Measurements from ENCODE around the gene PLK2. TPM values are rescaled to one million over a fixed set of nuclear protein-coding genes. Genes with fewer than 3 reads are reported as not detected.

Gene PLK2
- total RNA-seq, 2 experiments from 2014 or later = 3.5 to 4.2 TPM

- CTCF ChIA-PET = no interaction called here
- no peak overlapping the region for H3K4me3 Mint-ChIP-seq
- DNase-seq = no peak
- no peaks in the 10 kb centered on the region for H3K4me1 Mint-ChIP-seq
- POLR2A ChIA-PET = no interaction called here
- H3K27ac Mint-ChIP-seq = no peak overlapping the region
- no peaks in the 10 kb centered on the region for H3K9me3 Mint-ChIP-seq
- H3K27me3 Mint-ChIP-seq = peaks cover 10% of the 10 kb centered on the region
- H3K36me3 Mint-ChIP-seq (ENCODE audit: low read depth) = no peaks in the 10 kb centered on the region
These were observed 33.3 kb upstream of the PLK2 start for GRCh38 chr5:58493141-58493540.

GRCh38 chr5:58491216-58491892 is 31.5 kb upstream of the PLK2 start, which contains the start of gene GAPT:
Gene GAPT, plus strand, starts transcription at chr5:58491435. Its CDS starts 3,102 bp downstream, at chr5:58494537.
- POLR2A ChIA-PET = no interaction called here
- no peak for DNase-seq
- Mint-ChIP-seq H3K36me3 (ENCODE audit: low read depth) (no peaks in the 10 kb centered on the region), H3K4me3 (no peak within 1 kb of the TSS), H3K27ac (no peak within 1 kb of the TSS), H3K27me3 (peaks cover 13% of the 10 kb centered on the region), H3K9me3 (no peaks in the 10 kb centered on the region), H3K4me1 (no peaks in the 10 kb centered on the region)
- CTCF ChIA-PET = no interaction called here

- ChIA-PET CTCF (no interaction called here), POLR2A (no interaction called here)
- Mint-ChIP-seq H3K36me3 (ENCODE audit: low read depth) (no peaks in the 10 kb centered on the region), H3K27ac (no peak overlapping the region), H3K9me3 (no peaks in the 10 kb centered on the region), H3K27me3 (peaks cover 10% of the 10 kb centered on the region), H3K4me1 (no peaks in the 10 kb centered on the region), H3K4me3 (no peak overlapping the region)
- DNase-seq = no peak
These were observed 30.6 kb upstream of the PLK2 start for GRCh38 chr5:58490402-58491050.

- no peaks in the 10 kb centered on the region for H3K9me3 Mint-ChIP-seq
- H3K27ac Mint-ChIP-seq = no peak overlapping the region
- no peaks in the 10 kb centered on the region for H3K4me1 Mint-ChIP-seq
- ChIA-PET CTCF (no interaction called here), POLR2A (no interaction called here)
- H3K27me3 Mint-ChIP-seq = peaks cover 10% of the 10 kb centered on the region
- no peaks in the 10 kb centered on the region for H3K36me3 Mint-ChIP-seq (ENCODE audit: low read depth)
- no peak overlapping the region for H3K4me3 Mint-ChIP-seq
- no peak for DNase-seq
These were observed 26.4 kb upstream of the PLK2 start for GRCh38 chr5:58486290-58486689.

GRCh38 chr5:58484505-58484904 is 24.6 kb upstream of the PLK2 start:
- Mint-ChIP-seq H3K4me1 (no peaks in the 10 kb centered on the region), H3K27me3 (peaks cover 3% of the 10 kb centered on the region), H3K36me3 (ENCODE audit: low read depth) (no peaks in the 10 kb centered on the region), H3K4me3 (no peak overlapping the region), H3K9me3 (no peaks in the 10 kb centered on the region), H3K27ac (no peak overlapping the region)
- CTCF ChIA-PET = no interaction called here
- POLR2A ChIA-PET = no interaction called here
- no peak for DNase-seq

- no peak for DNase-seq
- CTCF ChIA-PET = no interaction called here
These were observed 22.6 kb upstream of the PLK2 start for GRCh38 chr5:58482536-58482935.

GRCh38 chr5:58481828-58482227 is 21.9 kb upstream of the PLK2 start:
- no peaks in the 10 kb centered on the region for H3K9me3 Mint-ChIP-seq
- no peaks in the 10 kb centered on the region for H3K4me1 Mint-ChIP-seq
- no peaks in the 10 kb centered on the region for H3K27me3 Mint-ChIP-seq
- no peak overlapping the region for H3K27ac Mint-ChIP-seq
- CTCF ChIA-PET = no interaction called here
- H3K36me3 Mint-ChIP-seq (ENCODE audit: low read depth) = no peaks in the 10 kb centered on the region
- POLR2A ChIA-PET = no interaction called here
- DNase-seq = no peak
- H3K4me3 Mint-ChIP-seq = no peak overlapping the region

More at GRCh38 chr5:58482536-58482935, 22.6 kb upstream of the PLK2 start:
- H3K36me3 Mint-ChIP-seq (ENCODE audit: low read depth) = no peaks in the 10 kb centered on the region
- H3K27me3 Mint-ChIP-seq = no peaks in the 10 kb centered on the region
- no peaks in the 10 kb centered on the region for H3K9me3 Mint-ChIP-seq
- no peak overlapping the region for H3K27ac Mint-ChIP-seq
- no peak overlapping the region for H3K4me3 Mint-ChIP-seq
- POLR2A ChIA-PET = no interaction called here
- H3K4me1 Mint-ChIP-seq = no peaks in the 10 kb centered on the region

GRCh38 chr5:58481066-58481676 is 21.3 kb upstream of the PLK2 start:
- POLR2A ChIA-PET = no interaction called here
- no peaks in the 10 kb centered on the region for H3K27me3 Mint-ChIP-seq
- CTCF ChIA-PET = no interaction called here

GRCh38 chr5:58477760-58478376 is 18.0 kb upstream of the PLK2 start:
- no peak for DNase-seq
- H3K4me1 Mint-ChIP-seq = no peaks in the 10 kb centered on the region

More at GRCh38 chr5:58481066-58481676, 21.3 kb upstream of the PLK2 start:
- Mint-ChIP-seq H3K4me3 (no peak overlapping the region), H3K9me3 (no peaks in the 10 kb centered on the region), H3K27ac (no peak overlapping the region), H3K36me3 (ENCODE audit: low read depth) (no peaks in the 10 kb centered on the region), H3K4me1 (no peaks in the 10 kb centered on the region)
- no peak for DNase-seq

GRCh38 chr5:58475404-58475803 is 15.5 kb upstream of the PLK2 start:
- ChIA-PET CTCF (no interaction called here), POLR2A (no interaction called here)
- Mint-ChIP-seq H3K36me3 (ENCODE audit: low read depth) (no peaks in the 10 kb centered on the region), H3K27ac (no peak overlapping the region), H3K27me3 (no peaks in the 10 kb centered on the region), H3K9me3 (no peaks in the 10 kb centered on the region), H3K4me3 (no peak overlapping the region), H3K4me1 (no peaks in the 10 kb centered on the region)
- DNase-seq = no peak

More at GRCh38 chr5:58477760-58478376, 18.0 kb upstream of the PLK2 start:
- no peak overlapping the region for H3K4me3 Mint-ChIP-seq
- ChIA-PET POLR2A (no interaction called here), CTCF (interaction anchor here (0.5 kb wide), 1 partner anchor 1139 kb away, joined by 3 read pairs; no protein-coding TSS in a partner anchor)
- no peaks in the 10 kb centered on the region for H3K36me3 Mint-ChIP-seq (ENCODE audit: low read depth)
- no peaks in the 10 kb centered on the region for H3K9me3 Mint-ChIP-seq
- no peaks in the 10 kb centered on the region for H3K27me3 Mint-ChIP-seq
- no peak overlapping the region for H3K27ac Mint-ChIP-seq

GRCh38 chr5:58469896-58470295 is 10.0 kb upstream of the PLK2 start:
- DNase-seq = no peak
- H3K36me3 Mint-ChIP-seq (ENCODE audit: low read depth) = no peaks in the 10 kb centered on the region
- peaks cover 2% of the 10 kb centered on the region for H3K27me3 Mint-ChIP-seq
- H3K9me3 Mint-ChIP-seq = no peaks in the 10 kb centered on the region
- peaks cover 7% of the 10 kb centered on the region for H3K4me1 Mint-ChIP-seq
- POLR2A ChIA-PET = no interaction called here
- H3K4me3 Mint-ChIP-seq = no peak overlapping the region
- CTCF ChIA-PET = no interaction called here
- H3K27ac Mint-ChIP-seq = no peak overlapping the region

- no peak overlapping the region for H3K27ac Mint-ChIP-seq
- H3K4me1 Mint-ChIP-seq = peaks cover 14% of the 10 kb centered on the region
- H3K27me3 Mint-ChIP-seq = peaks cover 2% of the 10 kb centered on the region
- H3K36me3 Mint-ChIP-seq (ENCODE audit: low read depth) = no peaks in the 10 kb centered on the region
- DNase-seq = peak; percentile 35
- ChIA-PET CTCF (interaction anchor here (1.6 kb wide), 1 partner anchor 1169 kb away, joined by 4 read pairs; no protein-coding TSS in a partner anchor), POLR2A (no interaction called here)
- no peaks in the 10 kb centered on the region for H3K9me3 Mint-ChIP-seq
- H3K4me3 Mint-ChIP-seq = no peak overlapping the region
These were observed 7.1 kb upstream of the PLK2 start for GRCh38 chr5:58466939-58467338.

GRCh38 chr5:58462623-58463230 is 2.8 kb upstream of the PLK2 start:
- CTCF ChIA-PET = interaction anchor here (0.7 to 4.9 kb wide), 7 partner anchors 682 to 1164 kb away, joined by 3 to 58 read pairs (median 8); no protein-coding TSS in a partner anchor
- no peaks in the 10 kb centered on the region for H3K9me3 Mint-ChIP-seq
- H3K27ac Mint-ChIP-seq = no peak overlapping the region
- H3K4me3 Mint-ChIP-seq = no peak overlapping the region
- H3K27me3 Mint-ChIP-seq = peaks cover 15% of the 10 kb centered on the region
- no peaks in the 10 kb centered on the region for H3K36me3 Mint-ChIP-seq (ENCODE audit: low read depth)
- peak; percentile 36 for DNase-seq
- POLR2A ChIA-PET = no interaction called here
- peaks cover 37% of the 10 kb centered on the region for H3K4me1 Mint-ChIP-seq

All from activated CD4-positive, alpha-beta memory T cell treated with anti-CD3 and anti-CD28 coated beads, Interleukin-2, amount 10 ng/mL, durations not matched to agents 7 days and 5 days (primary cell).